ENCODE results near the gene NAT8.

- no peak for TF ChIP-seq RAD21 (IDR thresholded peaks at IDR 0.05; ENCODE audit: low read length)
- no peak for TF ChIP-seq REST (IDR thresholded peaks at IDR 0.05; ENCODE audit: low read depth, low read length)
- TF ChIP-seq JUND (IDR thresholded peaks at IDR 0.05) = no peak
- TF ChIP-seq CTCF (IDR thresholded peaks at IDR 0.05) = no peak
- no peak for TF ChIP-seq POLR2AphosphoS5 (IDR thresholded peaks at IDR 0.05; ENCODE audit: low read depth, low read length)
- no peak for TF ChIP-seq MXI1 (IDR thresholded peaks at IDR 0.05; ENCODE audit: low read depth, low read length)
- TF ChIP-seq ZBTB33 (IDR thresholded peaks at IDR 0.05; ENCODE audit: borderline replicate concordance, low read depth) = no peak
Measured at GRCh38 chr2:73593680-73594079, 48.5 kb downstream of the NAT8 start.
